ENCODE measurements around the gene PIGQ.
A peak's percentile ranks its signal among the peaks of the same experiment; 100 is the strongest.

Gene PIGQ

DNA sequence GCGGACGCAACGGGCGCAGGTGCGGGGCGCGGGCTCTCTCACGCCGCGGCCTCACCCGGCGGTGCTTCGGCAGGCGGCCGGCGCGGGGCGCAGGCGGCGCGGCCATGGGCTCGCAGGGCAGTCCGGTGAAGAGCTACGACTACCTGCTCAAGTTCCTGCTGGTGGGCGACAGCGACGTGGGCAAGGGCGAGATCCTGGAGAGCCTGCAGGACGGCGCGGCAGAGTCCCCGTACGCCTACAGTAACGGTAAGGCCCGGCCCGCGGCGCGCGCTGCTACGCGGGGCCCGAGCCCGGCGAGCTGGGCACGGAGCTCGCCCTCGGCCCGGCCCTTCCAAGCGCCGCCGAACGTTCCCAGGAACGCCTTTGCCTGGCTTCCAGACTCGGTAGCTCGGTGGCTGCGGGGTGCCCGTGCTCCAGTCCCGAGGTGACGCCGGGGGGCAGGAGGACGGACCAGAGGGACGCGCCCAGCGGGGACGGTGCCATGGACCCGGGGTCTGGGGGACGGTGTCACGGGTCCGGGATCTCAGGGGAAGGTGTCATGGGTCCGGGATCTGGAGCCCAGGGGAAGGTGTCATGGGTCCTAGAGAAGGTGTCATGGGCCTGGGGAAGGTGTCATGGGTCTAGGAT lies 20.5 kb downstream of the PIGQ start:
- Histone ChIP-seq H3K4me1 (ENCODE audit: control insufficient read depth, insufficient read depth, low read length, poor library complexity, severe bottlenecking) (peaks cover 11% of the 10 kb centered on the region), H3K4me3 (ENCODE audit: extremely low read depth, insufficient read depth, low read length, poor library complexity, severe bottlenecking) (peak overlapping the region; percentile 78), H3K9me3 (ENCODE audit: control insufficient read depth, low read length) (no peaks in the 10 kb centered on the region), H3K36me3 (ENCODE audit: control insufficient read depth, insufficient read depth, low read length) (peaks cover 5% of the 10 kb centered on the region), H3K27ac (ENCODE audit: low read depth, low read length, severe bottlenecking) (peak overlapping the region; percentile 23)
- WGBS, 2 experiments (ENCODE audit: insufficient coverage in 2 of 2): 1 to 2% methylated on average over 57 to 70 of the region's 71 CpGs

DNA sequence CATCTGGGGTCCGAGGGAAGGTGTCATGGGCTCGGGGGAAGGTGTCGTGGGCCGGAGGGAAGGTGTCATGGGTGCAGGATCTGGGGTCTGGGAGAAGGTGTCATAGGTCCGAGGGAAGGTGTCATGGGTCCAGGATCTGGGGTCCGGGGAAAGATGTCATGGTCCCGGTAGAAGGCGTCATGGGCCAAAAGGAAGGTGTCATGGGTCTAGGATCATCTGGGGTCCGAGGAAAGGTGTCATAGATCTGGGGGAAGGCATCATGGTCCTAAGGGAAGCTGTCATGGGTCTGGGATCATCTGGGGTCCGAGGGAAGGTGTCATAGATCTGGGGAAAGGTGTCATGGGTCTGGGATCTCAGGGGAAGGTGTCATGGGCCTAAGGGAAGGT lies 21.0 kb downstream of the PIGQ start:
- peak overlapping the region; percentile 78 for H3K4me3 ChIP-seq (ENCODE audit: extremely low read depth, insufficient read depth, low read length, poor library complexity, severe bottlenecking)
- peaks cover 11% of the 10 kb centered on the region for H3K4me1 ChIP-seq (ENCODE audit: control insufficient read depth, insufficient read depth, low read length, poor library complexity, severe bottlenecking)
- no peak overlapping the region for H3K27ac ChIP-seq (ENCODE audit: low read depth, low read length, severe bottlenecking)

DNA sequence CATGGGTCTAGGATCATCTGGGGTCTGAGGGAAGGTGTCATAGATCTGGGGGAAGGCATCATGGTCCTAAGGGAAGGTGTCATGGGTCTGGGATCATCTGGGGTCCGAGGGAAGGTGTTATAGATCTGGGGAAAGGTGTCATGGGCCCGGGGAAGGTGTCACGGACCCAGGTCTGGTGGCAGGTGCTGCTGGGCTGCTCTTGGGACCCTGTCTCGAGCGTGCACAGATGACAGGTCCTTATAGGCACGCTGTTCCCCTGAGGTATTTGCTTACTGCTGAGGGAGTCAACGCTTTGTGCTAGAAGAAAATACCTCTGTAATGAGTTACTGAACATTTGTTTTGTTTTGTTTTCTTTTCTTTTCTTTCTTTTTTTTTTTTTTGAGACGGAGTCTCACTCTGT lies 21.5 kb downstream of the PIGQ start:
- no peaks in the 10 kb centered on the region for H3K9me3 ChIP-seq (ENCODE audit: control insufficient read depth, low read length)
- H3K4me1 ChIP-seq (ENCODE audit: control insufficient read depth, insufficient read depth, low read length, poor library complexity, severe bottlenecking): peaks cover 11% of the 10 kb centered on the region
- H3K36me3 ChIP-seq (ENCODE audit: control insufficient read depth, insufficient read depth, low read length): peaks cover 5% of the 10 kb centered on the region
- no peak overlapping the region for H3K27ac ChIP-seq (ENCODE audit: low read depth, low read length, severe bottlenecking)
- WGBS, 2 experiments (ENCODE audit: insufficient coverage in 2 of 2): 77 to 96% methylated on average over 5 to 6 of the region's 8 CpGs
- peak overlapping the region; percentile 78 for H3K4me3 ChIP-seq (ENCODE audit: extremely low read depth, insufficient read depth, low read length, poor library complexity, severe bottlenecking)

More for the DNA sequence above, 21.0 kb downstream of the PIGQ start:
- 61 to 79% methylated on average over 8 to 10 of the region's 10 CpGs for WGBS, 2 experiments (ENCODE audit: insufficient coverage in 2 of 2)
- Histone ChIP-seq H3K9me3 (ENCODE audit: control insufficient read depth, low read length) (no peaks in the 10 kb centered on the region), H3K36me3 (ENCODE audit: control insufficient read depth, insufficient read depth, low read length) (peaks cover 5% of the 10 kb centered on the region)

DNA sequence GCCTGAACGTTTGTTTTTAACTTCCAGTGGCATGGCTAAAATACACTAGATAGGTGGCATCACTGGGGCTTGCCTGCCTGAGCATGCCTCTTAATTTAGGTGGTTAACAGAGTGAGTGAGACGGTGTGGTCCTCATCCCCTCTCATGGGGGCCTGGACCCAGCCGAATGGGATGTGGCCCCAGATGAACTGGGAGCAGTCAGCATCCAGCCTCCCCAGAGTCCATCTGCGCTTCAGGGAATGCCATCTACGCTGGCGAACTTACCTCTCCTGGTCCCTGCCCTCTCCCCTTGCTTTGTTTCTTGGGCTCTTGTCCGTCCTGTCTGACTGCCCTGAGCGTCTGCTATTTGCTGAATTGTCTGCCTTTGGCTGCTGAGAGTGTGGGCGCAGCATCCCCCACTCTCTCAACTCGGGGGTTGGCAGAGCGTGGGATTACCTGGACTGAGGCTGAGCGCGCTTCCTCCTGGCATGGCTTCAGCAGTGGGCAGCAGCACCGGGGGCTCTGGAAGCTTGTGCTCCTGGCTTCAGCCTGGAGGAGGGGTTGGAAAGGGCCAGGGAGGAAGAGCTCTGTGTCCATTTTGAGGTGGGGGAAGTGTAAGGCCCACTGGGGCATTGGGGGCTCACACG lies 22.2 kb downstream of the PIGQ start:
- 97% methylated on average over 12 to 15 of the region's 15 CpGs for WGBS, 2 experiments (ENCODE audit: insufficient coverage in 2 of 2)
- peaks cover 5% of the 10 kb centered on the region for H3K36me3 ChIP-seq (ENCODE audit: control insufficient read depth, insufficient read depth, low read length)
- H3K4me3 ChIP-seq (ENCODE audit: extremely low read depth, insufficient read depth, low read length, poor library complexity, severe bottlenecking): no peak overlapping the region
- peaks cover 11% of the 10 kb centered on the region for H3K4me1 ChIP-seq (ENCODE audit: control insufficient read depth, insufficient read depth, low read length, poor library complexity, severe bottlenecking)
- no peak overlapping the region for H3K27ac ChIP-seq (ENCODE audit: low read depth, low read length, severe bottlenecking)
- H3K9me3 ChIP-seq (ENCODE audit: control insufficient read depth, low read length): no peaks in the 10 kb centered on the region

DNA sequence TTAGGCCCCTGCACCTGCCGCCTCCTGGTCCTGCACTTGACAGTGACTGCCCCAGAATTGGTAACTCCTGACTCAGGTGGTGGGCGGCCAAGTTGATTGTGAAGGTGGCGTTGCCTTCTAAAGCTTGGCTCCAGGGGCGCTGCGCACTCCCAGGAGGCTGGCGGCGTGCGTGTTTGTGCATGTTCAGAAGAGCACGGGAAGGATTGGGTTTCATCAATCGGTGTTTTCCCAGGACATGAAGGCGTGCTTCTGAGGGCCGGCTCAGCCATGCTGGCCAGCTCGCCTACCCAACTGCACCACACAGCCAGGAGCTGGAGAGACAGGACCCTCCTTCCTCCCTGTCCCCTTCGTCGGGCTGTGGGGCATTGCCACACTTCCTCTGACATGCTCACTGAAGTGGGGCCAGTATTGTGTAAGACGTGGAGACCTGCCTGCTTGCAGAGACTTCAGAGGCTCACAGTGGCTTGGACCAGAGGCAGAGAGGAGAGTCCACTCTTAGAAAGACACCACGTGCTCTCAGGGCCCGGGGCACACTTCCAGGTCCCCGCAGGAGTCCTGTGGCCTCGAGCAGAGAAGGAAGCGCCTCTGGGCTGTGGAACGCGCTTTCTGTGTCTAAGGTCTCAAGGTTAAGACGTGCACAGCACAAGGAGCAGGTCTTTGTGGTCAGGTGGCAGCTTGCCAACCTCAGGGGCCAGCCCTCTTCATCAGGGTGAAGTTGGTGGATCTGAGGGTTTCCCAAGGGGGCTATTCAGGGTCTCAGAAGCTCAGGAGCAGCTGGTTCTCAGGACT lies 22.9 kb downstream of the PIGQ start:
- H3K36me3 ChIP-seq (ENCODE audit: control insufficient read depth, insufficient read depth, low read length): peaks cover 12% of the 10 kb centered on the region
- 91 to 96% methylated on average over 23 of the region's 24 CpGs for whole genome bisulfite sequencing, 2 experiments (ENCODE audit: insufficient coverage in 2 of 2)
- no peaks in the 10 kb centered on the region for H3K9me3 ChIP-seq (ENCODE audit: control insufficient read depth, low read length)
- H3K27ac ChIP-seq (ENCODE audit: low read depth, low read length, severe bottlenecking): no peak overlapping the region
- peaks cover 10% of the 10 kb centered on the region for H3K4me1 ChIP-seq (ENCODE audit: control insufficient read depth, insufficient read depth, low read length, poor library complexity, severe bottlenecking)
- H3K4me3 ChIP-seq (ENCODE audit: extremely low read depth, insufficient read depth, low read length, poor library complexity, severe bottlenecking): no peak overlapping the region

DNA sequence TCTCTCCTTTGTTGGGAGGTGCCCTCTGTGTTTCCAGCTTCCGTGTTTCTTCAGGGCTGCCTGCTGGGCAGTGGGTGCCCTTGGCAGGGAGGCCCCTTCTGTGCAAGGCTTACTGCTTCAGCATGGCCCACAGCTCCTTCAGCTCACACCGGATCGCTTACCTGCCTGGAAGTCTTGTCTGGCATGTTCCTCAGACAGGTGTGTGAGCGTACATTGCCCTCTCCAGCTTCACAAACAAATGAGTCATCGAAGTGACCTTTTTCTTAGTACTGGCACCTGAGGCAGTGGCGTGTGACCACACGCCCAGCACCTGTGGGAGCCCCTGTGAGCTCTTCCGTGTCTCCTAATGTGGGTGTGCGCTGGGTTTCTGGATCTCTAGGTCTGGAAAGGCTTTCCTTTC lies 23.6 kb downstream of the PIGQ start:
- Histone ChIP-seq H3K4me3 (ENCODE audit: extremely low read depth, insufficient read depth, low read length, poor library complexity, severe bottlenecking) (no peak overlapping the region), H3K27ac (ENCODE audit: low read depth, low read length, severe bottlenecking) (no peak overlapping the region), H3K9me3 (ENCODE audit: control insufficient read depth, low read length) (no peaks in the 10 kb centered on the region), H3K36me3 (ENCODE audit: control insufficient read depth, insufficient read depth, low read length) (peaks cover 13% of the 10 kb centered on the region), H3K4me1 (ENCODE audit: control insufficient read depth, insufficient read depth, low read length, poor library complexity, severe bottlenecking) (peaks cover 4% of the 10 kb centered on the region)
- WGBS, 2 experiments (ENCODE audit: insufficient coverage in 2 of 2): 92 to 94% methylated on average over 8 to 9 of the region's 9 CpGs

DNA sequence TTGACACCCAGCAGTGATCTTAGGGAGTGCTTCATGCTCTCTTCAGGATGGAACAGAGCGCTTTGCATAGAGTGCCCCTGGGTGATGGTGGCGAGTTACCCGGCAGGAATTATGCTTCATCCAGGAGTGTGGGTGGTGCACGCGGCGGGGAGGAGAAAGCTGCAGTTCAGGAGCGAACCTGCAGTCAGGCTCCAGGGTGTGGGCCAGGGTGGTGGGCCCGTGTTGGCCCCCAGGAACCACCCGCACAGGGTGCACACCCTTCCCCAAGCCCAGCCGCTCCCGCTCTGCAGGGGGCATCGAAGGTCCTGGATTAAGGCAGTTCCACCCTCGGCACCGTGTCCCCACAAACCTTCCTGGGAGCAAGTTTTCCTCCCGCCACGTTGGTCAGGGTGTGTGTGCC lies 24.0 kb downstream of the PIGQ start:
- H3K27ac ChIP-seq (ENCODE audit: low read depth, low read length, severe bottlenecking): no peak overlapping the region
- no peaks in the 10 kb centered on the region for H3K9me3 ChIP-seq (ENCODE audit: control insufficient read depth, low read length)
- H3K4me1 ChIP-seq (ENCODE audit: control insufficient read depth, insufficient read depth, low read length, poor library complexity, severe bottlenecking): peaks cover 4% of the 10 kb centered on the region
- H3K36me3 ChIP-seq (ENCODE audit: control insufficient read depth, insufficient read depth, low read length): peaks cover 17% of the 10 kb centered on the region
- H3K4me3 ChIP-seq (ENCODE audit: extremely low read depth, insufficient read depth, low read length, poor library complexity, severe bottlenecking): no peak overlapping the region
- WGBS, 2 experiments (ENCODE audit: insufficient coverage in 2 of 2): 85 to 87% methylated on average over 16 of the region's 16 CpGs

DNA sequence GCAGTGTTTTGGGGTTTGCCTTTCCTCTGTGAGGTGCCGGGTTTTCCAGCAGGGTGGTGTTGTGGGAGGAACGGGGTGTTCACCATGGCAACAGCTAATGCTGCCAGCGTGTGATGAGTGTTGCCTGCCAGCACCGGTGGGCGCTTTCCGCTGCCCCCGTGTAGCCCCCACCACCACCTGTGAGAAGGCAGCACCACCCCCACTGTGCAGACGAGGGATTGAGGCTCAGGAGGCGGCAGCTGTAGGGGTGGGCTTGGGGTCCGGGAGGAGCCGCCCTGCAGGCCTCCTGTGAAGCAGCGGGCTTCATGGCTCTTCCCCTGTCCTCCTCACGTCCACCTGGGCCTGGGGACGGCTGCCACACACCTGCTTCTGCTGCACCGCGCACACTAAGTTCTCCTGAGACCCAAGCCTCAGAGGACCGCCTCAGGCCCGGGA lies 25.3 kb downstream of the PIGQ start:
- H3K36me3 ChIP-seq (ENCODE audit: control insufficient read depth, insufficient read depth, low read length): peaks cover 26% of the 10 kb centered on the region
- peaks cover 5% of the 10 kb centered on the region for H3K9me3 ChIP-seq (ENCODE audit: control insufficient read depth, low read length)
- H3K27ac ChIP-seq (ENCODE audit: low read depth, low read length, severe bottlenecking): no peak overlapping the region
- H3K4me3 ChIP-seq (ENCODE audit: extremely low read depth, insufficient read depth, low read length, poor library complexity, severe bottlenecking): no peak overlapping the region
- H3K4me1 ChIP-seq (ENCODE audit: control insufficient read depth, insufficient read depth, low read length, poor library complexity, severe bottlenecking): peaks cover 4% of the 10 kb centered on the region
- 80 to 96% methylated on average over 2 to 11 of the region's 18 CpGs for WGBS, 2 experiments (ENCODE audit: insufficient coverage in 2 of 2)

DNA sequence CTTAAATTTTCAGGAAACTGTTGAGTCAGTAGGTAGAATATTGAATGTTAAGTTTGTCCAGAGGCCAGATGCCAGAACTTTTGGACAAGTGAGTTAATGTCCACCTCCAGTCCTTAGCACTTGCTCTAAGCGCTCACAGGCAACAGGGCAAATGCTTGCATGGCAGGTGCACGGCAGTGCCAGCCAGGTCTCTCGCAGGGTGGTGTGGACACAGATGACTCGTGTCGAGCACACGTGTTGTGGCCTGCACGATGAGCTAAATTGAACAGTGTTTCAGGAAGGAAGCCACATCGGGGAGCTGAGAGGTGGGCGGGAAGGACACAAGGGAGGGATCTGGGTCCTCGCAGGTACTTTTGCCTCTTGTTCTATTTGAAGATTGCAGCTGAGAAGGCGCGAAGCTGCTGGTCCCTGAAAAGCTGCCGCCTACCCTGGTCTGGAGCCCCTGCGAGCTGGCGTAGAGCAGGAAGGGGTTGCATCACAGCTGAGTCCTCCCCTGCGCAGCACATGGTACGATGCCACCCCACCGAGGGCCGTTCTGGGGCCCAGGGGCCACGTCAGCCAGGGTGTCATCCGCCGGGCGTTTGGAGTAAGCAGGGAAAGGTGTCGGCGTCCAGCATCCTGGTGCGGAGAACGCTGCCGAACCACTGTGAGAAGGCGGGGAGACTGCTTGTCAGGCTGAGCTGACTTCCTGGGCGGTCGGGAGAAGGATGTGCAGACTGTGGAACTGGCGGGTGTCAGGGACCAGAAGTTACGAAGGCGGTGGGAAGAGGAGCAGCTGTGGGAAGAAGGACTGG lies 26.4 kb downstream of the PIGQ start:
- Histone ChIP-seq H3K36me3 (ENCODE audit: control insufficient read depth, insufficient read depth, low read length) (peaks cover 30% of the 10 kb centered on the region), H3K9me3 (ENCODE audit: control insufficient read depth, low read length) (peaks cover 5% of the 10 kb centered on the region), H3K27ac (ENCODE audit: low read depth, low read length, severe bottlenecking) (no peak overlapping the region), H3K4me3 (ENCODE audit: extremely low read depth, insufficient read depth, low read length, poor library complexity, severe bottlenecking) (no peak overlapping the region), H3K4me1 (ENCODE audit: control insufficient read depth, insufficient read depth, low read length, poor library complexity, severe bottlenecking) (peaks cover 1% of the 10 kb centered on the region)
- WGBS, 2 experiments (ENCODE audit: insufficient coverage in 2 of 2): 96 to 97% methylated on average over 26 to 31 of the region's 34 CpGs

DNA sequence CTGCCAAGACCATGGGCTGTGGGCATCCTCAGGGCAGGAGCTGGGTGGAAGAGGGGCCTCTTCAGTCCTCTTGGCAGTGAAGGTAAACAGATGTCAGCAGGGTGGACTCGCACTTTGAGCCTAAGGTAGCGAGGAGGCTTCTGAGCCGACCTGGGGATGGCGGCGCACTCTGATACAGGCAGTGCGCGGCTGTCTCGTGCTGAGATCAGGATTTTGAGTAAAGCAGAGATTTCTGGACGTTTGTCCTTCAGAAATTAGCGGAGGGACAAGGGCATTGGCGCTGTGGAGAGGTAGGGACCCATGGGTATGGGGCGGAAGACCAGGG lies 26.9 kb downstream of the PIGQ start:
- Histone ChIP-seq H3K9me3 (ENCODE audit: control insufficient read depth, low read length) (peaks cover 5% of the 10 kb centered on the region), H3K4me1 (ENCODE audit: control insufficient read depth, insufficient read depth, low read length, poor library complexity, severe bottlenecking) (no peaks in the 10 kb centered on the region), H3K36me3 (ENCODE audit: control insufficient read depth, insufficient read depth, low read length) (peaks cover 32% of the 10 kb centered on the region), H3K4me3 (ENCODE audit: extremely low read depth, insufficient read depth, low read length, poor library complexity, severe bottlenecking) (no peak overlapping the region), H3K27ac (ENCODE audit: low read depth, low read length, severe bottlenecking) (no peak overlapping the region)
- 94 to 99% methylated on average over 12 of the region's 12 CpGs for WGBS, 2 experiments (ENCODE audit: insufficient coverage in 2 of 2)

Data from mesodermal cell (in vitro differentiated cells).